HG02884 (cell line): Measurements from ENCODE around the gene TMEM214.

Source experiments
- ATAC-seq: cut with Tn5 transposase; IDR thresholded peaks from one replicate; pipeline ENCODE4 v1.9.1; 2021; ENCODE audit warnings: mild to moderate bottlenecking, moderate library complexity; ENCODE audit not compliant: unreplicated experiment

TMEM214 gene

DNA sequence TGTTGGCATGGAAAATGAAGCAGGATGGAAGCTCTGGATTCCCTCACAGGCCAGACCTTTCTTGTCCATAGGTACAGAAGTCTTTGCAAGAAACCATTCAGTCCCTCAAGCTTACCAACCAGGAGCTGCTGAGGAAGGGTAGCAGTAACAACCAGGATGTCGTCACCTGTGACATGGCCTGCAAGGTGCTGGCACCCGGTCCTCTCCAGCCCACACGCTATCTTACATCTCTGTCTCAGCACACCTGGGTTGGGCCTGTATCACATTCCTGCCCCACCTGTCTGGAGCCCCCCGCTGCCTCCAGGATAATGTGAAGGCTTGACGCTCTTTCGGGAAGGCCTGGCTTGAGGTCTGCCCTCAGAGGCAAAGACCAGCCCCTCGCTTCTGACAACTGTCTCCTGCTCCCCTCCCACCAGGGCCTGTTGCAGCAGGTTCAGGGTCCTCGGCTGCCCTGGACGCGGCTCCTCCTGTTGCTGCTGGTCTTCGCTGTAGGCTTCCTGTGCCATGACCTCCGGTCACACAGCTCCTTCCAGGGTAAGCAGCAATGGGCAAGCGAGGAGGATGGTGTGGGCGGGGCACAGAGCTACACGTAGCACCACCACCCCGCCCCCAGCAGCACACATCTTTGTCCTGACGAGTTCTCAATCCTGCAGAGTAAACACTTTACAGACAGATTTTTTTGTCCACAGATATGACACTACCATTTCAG is 6.0 kb downstream of the TMEM214 start:
- no peak for ATAC-seq

DNA sequence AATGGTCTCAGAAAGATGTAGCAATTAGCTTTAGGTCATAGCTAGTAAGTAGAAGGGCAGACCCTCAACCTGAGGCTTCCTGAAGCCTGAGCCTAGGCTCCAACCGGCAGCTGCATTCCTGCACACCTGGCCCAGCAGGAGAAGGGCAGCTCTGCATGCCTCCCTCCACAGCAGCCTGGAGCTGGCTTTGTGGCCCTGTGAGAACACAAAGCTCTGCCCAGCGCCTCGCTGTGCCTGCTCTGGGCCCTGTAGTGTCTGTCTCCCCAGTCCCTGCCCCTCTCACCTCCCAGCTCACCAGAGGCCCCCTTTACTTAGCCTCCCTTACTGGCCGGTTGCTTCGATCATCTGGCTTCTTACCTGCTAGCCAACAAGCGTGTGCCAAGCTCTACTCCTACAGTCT is 6.7 kb downstream of the TMEM214 start:
- no peak for ATAC-seq

DNA sequence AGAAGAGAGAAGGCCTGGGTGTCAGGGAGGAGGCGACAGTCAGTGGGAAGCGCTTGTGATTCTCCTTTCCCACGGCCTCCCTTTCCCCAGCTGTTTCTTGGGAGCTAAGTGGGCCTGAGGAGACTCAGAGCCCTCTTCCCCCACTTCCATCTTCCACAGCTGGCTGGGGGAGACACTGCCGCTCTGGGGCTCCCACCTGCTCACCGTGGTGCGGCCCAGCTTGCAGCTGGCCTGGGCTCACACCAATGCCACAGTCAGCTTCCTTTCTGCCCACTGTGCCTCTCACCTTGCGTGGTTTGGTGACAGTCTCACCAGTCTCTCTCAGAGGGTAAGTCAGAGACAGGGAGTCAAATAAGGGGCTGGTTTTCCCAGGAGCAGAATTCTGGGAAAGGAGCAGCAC is 7.1 kb downstream of the TMEM214 start:
- ATAC-seq: no peak

DNA sequence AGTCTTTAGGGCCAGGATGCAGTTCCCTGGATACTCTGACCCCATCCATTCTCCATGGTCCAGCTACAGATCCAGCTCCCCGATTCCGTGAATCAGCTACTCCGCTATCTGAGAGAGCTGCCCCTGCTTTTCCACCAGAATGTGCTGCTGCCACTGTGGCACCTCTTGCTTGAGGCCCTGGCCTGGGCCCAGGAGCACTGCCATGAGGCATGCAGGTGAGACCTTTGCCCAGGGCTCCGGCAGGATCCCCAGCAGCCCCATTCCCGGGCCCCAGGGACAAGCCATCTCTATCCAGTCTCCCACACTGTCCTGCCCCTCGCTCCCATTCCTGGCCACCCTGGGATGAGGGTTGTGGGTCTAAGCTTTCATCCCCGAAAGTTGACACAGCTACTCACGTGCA is 7.5 kb downstream of the TMEM214 start:
- ATAC-seq: no peak

DNA sequence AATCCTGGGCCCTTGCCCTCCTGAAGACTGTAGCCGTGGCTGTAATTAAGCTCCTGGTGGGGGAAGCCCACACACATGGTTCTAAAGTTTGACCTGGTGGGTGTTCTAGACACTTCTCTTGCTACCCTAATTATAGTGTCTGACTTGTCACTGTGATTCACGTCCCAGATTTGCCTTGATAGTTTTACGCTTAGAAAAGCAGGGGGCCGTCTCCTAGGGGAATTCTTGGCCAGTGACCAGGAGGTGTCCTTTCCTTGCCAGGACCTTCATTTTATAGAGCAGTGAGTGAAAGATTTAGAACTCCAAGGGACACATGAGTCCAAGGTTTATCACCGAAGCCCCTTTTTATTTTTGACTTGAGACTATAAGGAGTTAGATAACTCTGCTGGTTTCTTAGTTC is 9.0 kb downstream of the TMEM214 start:
- ATAC-seq: no peak

DNA sequence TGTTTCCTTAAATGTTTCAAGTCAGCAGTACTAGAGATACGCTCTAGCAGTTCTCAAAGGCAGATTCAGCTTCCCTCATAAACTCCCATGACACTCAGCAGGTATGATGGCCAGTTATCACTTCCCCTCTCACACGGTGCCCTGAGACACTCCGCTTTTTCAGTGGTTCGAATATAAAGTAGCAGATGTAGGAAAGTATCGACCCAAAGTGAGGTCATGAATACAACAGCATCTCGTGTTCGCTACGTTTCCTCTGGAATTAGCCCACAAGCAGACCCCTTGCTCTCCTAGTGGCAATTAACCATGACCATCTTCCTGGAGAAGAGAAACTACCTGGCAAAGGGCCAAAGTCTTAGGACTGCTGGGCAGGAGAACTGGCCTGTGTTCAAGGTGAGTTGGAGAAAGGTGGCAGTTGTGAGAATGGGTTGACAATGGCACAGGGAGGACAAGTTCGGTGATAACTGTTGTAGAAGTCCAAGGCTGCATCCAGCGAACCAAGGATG is 9.4 kb downstream of the TMEM214 start:
- ATAC-seq: peak; percentile 66

DNA sequence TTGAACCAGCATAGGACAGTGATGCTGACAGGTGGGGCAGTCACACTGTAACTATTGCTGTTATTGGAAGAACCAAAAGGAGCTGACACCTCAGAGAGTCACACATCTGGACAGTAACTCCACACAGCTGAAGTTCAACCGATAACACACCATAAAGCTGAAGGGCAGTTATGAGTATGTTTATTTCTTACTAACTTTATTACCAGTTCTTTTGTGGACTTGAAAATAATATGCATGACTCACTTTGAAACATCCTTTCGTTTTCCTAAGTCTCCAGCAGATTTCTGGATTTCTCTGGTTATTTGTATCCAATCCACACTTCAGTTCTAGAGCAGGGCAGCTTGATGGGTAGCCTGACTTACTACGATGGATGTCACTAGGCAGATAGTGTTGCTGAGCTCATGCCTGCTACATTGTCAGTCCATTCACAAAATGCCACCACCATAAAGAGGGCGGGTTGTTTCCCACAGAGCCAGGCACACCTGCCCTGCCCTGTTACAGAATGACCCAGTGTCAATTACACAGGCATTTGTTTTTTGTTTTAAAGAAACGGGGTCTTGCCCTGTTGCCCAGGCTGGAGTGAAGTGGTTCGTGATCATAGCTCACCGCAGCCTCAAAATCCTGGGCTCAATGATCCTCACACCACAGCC is 10.3 kb downstream of the TMEM214 start:
- no peak for ATAC-seq

DNA sequence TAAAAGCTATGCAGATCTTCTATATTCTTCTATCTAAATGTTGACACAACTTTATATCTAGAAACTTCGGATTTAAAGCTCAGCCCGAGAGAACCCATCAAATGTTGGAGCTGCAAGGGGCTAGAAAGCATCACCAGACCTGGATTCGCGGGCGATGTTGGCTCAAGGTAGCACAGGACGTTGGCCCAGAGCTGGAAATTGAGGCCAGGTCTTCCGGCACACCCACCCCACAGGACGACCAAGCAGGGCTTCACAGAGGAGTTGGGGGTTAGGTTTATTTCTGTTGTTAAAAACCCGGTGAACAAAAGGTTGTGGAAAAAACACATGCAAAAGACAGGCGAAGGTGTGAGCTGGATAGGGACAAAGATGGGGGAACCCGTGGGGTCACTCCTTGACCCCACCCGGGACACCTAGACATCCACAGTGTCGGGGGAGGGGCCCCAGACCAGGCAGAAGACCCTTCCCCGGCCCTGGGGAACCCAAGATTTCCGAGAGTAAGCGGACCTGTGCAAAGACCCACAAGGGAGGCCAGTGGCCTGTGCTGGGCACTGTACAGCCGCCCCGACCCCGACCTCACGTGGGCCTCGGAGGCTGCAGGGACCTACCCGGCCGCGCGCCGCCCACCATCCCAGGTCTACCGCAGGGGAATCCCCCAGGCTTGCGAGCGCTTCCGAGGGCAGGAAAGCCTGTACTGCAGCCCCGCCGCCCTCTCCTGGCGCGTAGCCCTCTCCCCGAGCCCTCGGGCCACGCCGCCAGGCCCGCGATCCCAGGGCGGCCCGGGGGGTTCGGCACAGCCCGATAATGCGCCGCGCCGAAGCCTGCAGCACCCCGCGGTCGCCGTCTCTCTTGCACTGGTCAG is 16.9 kb downstream of the TMEM214 start:
- ATAC-seq: no peak

DNA sequence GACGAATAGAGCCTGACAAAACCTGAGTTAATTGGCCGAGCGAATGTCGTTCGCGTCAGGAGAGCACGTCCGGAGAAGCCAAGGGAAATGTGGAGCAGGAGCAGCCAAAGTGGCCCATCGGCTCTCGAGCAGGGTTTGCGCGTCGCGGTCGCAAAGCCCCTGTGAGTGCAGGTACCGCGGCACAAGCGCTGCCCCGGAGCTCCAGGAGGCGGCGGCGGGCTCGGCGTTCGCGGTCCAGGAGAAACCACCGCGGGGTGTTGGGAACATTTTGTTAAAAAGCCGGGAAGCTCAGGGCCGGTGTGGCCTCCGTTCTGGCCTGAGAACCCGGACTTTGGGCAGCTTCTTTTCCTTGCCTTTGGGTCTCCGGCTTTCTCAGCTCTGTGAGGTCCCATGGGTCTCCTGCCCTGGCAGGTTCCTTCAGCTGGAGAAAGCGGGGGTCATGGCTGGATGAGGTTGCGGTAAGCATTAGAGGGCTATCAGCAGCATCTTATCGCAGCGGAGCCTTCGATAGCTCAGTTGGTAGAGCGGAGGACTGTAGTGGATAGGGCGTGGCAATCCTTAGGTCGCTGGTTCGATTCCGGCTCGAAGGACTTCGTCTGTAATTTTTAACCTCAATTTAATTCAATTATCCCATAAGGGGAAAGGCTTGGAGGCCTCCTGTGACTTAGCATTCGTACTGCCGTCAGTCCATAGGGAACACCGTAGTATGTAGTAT is 17.7 kb downstream of the TMEM214 start:
- ATAC-seq: peak; percentile 49

DNA sequence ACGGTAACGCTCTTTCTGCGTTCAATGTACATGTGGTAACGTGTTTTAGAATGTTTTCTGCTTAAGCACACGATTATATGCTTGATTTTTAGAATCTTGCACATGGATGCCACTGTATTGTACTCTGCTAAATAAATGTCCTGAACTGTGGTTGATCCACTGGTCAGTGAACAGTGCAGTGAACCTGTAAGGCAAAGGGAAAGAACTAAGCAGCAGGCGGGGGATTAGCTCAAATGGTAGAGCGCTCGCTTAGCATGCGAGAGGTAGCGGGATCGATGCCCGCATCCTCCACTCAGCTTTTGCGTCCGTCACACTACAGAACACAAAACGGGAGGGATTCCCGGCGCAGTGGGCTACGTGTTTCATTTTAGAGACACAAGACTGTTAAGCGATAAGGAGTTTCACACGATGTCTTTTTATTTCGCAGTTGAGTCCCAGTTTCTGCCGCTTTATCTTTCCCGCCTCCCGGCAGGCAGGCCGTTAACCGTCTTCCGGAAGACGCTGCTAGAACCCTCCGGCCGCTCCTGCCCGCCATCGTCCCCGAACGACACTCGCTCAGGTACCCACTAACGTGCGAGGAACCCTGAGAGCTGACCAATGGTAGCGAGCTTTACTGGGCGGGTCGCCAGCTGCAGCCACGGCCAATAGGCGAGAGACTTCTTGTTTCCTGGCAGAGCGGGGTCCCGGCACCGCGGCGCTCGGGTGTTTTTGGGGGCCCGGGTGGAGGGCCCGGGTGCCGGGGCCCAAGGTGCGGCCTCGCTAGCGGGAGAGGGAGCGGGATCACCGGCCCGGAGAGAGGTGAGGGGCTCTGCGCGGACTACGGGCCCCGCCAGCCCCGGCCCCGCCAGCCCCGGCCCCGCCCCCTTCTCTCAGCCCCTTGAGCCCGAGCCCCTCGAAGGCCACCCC is 18.5 kb downstream of the TMEM214 start, which contains the start of gene AGBL5:
AGBL5 (plus strand) TSS at position 673 of the 906 bp plus-strand sequence. CDS start 1,291 bp downstream, outside the sequence.
- ATAC-seq: peak; percentile 58

DNA sequence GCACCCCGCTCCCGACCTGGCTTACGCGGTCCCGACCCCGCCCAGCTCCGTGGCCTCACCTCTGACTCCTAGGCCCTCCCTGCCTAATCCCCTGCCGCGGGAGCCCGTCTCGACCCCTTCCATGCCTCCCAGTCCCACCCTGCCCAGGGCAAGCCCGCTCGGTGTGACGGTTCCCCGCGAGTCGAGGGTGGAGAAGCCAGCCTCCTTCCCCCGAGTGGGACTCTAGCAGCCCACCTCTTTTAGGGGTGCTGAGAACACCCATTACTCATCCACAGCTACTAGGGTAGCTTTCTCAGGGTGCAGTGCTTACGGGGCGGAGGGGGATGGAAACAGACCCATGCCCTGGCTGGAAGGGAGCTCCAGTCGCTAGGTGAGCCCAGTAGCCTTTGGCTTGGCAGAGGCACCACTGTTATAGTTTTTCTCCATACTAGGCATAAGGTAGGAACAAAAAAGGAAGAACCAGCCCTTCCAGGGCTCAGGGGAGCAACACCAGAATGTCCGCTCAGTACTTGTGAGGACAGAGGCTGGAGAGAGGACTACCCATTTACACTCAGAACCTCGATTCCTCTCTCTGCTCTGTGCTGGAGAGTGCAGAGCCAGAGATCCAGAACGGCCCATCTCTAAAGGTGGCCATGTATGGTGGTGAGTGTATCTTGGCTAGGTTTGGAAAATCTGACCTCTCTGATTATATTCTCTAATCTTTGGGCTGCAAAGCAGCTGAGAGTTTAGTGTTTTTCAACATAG is 19.3 kb downstream of the TMEM214 start:
- ATAC-seq: no peak

DNA sequence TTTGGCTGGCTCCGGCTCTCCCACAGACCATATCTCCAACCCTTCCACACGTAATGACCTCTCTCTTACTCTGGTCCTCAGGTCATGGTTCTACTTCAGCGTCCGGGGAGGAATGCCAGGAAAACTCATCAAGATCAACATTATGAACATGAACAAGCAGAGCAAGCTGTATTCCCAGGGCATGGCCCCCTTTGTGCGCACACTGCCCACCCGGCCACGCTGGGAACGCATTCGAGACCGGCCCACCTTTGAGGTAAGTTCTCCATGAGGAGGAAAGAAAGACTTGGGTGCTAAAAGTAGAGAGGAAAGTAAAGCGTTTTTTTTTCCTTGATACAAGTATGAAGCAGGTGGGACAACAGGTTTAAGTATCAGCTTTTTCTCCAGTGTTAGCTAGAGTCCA is 20.6 kb downstream of the TMEM214 start:
- no peak for ATAC-seq

DNA sequence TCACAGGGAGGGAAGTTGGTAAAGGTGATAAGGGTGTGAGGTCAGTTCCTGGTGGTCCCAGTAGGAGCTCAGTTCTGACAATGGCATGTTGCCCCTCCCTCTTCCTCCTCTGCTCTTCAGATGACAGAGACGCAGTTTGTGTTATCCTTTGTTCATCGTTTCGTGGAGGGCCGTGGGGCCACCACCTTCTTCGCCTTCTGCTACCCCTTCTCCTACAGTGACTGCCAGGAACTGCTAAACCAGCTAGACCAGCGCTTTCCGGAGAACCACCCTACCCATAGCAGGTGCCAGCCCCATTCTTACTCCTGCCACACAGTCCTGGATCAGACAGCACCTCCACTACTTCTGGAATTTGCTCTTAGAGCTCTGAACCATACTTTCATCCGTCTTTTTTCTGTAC is 21.0 kb downstream of the TMEM214 start:
- no peak for ATAC-seq

DNA sequence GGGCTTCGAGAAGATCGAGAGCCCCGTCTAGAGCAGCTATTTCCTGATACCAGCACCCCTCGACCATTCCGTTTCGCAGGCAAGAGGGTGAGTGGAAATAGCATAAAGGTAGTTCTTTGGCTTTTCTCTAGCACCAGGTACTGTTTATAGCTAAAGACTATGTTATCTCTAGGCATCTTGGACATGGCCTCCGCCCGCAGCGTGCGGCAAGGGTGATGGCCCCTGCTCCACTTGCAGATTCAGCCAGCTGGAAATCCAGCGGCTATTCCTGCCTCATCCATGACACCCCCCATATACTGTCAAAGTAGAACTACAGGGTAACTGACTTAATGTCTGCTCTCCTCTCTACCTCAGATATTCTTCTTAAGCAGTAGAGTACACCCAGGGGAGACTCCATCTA is 22.0 kb downstream of the TMEM214 start:
- ATAC-seq: no peak

DNA sequence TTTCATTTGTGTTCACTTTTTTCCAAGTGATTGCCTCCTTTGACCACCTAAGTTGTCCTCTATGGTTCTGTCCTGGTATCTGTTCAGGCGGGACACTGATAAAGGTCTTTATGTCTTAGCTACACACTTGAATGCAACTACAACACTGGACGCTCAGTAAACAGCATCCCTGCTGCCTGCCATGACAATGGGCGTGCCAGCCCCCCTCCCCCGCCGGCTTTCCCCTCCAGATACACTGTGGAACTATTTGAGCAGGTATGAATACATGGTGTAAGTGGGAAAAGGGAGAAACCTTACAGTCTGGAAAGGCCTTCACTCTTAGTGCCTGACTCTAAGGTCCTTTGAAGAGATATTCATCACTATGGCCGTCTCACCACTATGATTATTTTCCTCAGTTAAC is 24.4 kb downstream of the TMEM214 start:
- ATAC-seq: no peak

DNA sequence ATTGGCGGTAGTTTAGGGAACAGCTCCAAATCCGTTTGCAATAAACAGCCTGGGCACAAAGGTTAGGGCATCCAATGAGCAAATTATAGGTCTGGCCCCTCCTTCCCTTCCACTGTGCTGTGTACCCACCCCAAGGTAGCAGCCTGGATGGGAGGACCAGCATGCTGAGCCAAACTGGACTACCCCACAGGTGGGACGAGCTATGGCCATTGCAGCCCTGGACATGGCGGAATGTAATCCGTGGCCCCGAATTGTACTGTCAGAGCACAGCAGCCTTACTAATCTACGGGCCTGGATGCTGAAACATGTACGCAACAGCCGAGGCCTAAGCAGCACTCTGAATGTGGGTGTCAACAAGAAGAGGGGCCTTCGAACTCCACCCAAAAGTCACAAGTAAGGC is 25.4 kb downstream of the TMEM214 start:
- ATAC-seq: no peak

DNA sequence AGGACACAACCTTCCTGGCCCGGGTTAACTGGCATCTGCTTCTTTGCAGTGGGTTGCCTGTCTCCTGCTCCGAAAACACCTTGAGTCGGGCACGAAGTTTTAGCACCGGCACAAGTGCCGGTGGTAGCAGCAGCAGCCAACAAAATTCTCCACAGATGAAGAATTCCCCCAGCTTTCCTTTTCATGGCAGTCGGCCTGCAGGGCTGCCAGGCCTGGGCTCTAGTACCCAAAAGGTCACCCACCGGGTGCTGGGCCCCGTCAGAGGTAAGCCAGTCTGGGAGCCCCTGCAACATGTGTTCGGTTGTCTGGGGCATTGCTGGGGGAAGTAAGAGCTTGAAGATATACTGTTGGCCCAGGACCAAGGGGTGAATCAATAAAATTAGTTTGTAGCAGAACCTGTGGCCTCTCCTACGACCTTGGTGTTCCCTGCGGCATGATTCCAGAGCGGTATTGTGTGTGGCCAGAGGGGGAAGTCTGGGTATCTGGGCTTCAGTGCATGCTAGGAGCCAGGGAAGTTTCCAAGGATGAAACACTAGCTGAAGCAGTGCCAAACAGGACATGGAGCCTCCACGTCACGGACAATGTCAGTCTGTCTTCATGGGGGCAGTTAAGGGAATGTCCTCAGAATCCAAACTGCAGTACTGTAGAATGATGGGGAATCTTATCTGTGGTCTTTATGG is 26.5 kb downstream of the TMEM214 start:
- ATAC-seq: no peak

DNA sequence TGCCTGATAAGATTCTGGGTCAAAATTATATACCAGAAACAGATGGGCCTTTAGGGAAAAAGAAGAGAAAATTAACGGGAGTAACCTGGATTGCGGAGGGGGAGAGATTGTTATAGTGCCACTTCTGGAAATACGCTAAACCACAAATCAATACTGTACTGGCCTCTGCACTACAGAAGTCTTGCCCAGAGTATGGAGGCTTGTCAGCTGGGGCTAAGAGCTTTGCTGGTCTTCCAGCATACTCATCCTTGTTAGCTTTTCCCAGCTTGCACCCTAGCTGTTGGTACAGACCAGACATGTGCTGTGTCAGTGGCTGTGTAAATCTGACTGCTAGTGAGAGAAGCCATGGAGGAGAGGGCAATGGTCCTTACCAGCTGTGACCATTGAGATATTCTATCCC is 27.6 kb downstream of the TMEM214 start:
- ATAC-seq: no peak

DNA sequence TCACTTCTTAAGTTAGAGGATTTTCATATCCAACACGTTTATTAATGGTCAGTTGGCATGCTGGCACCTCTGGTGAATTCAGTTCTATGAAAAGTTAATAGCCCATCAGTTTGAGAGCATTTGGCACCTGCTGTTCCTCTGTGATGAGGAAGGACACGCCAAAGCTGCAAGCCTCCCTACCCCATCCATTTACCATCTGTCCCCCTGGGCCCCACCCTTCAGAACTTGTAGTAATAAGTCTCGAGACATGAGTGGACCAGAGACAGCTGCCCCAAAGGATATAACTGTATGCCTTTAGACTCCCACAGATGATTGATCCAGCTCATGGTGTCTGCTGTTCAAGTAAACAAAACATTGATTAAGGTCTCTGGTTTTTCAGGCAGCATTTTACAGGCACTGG is 32.4 kb downstream of the TMEM214 start:
- no peak for ATAC-seq
